Fibroblast of skin of right biceps (primary cell): ENCODE results near the gene UBE2L3.
"Not testable (repeated sequence)": the region's sequence is repeated elsewhere in the genome, so short reads cannot be mapped to it uniquely, and the experiment has no call there.

Source experiments
- DNase-seq: peaks from one replicate; pipeline ENCODE4 v3.0.0-alpha.2; 2013

The UBE2L3 gene

GRCh38 chr22:21603973-21604372, 36.5 kb downstream of the UBE2L3 start:
- no peak for DNase-seq

- no peak for DNase-seq
Observed at GRCh38 chr22:21605887-21606564, 38.5 kb downstream of the UBE2L3 start.

GRCh38 chr22:21606775-21607174, 39.3 kb downstream of the UBE2L3 start:
- DNase-seq, result no peak

GRCh38 chr22:21609556-21610157, 42.1 kb downstream of the UBE2L3 start:
- not testable (repeated sequence) for DNase-seq

GRCh38 chr22:21611210-21611977, 43.9 kb downstream of the UBE2L3 start:
- DNase-seq, result no peak

- no peak for DNase-seq
Observed at GRCh38 chr22:21612858-21613257, 45.3 kb downstream of the UBE2L3 start.

- DNase-seq, result no peak
Observed at GRCh38 chr22:21613553-21614233, 46.2 kb downstream of the UBE2L3 start.

- no peak for DNase-seq
Observed at GRCh38 chr22:21615731-21616130, 48.2 kb downstream of the UBE2L3 start.

GRCh38 chr22:21617337-21617736, 49.8 kb downstream of the UBE2L3 start:
- not testable (repeated sequence) for DNase-seq

- no peak for DNase-seq
Observed at GRCh38 chr22:21621025-21621424, 53.5 kb downstream of the UBE2L3 start.

- no peak for DNase-seq
Observed at GRCh38 chr22:21622011-21622918, 54.8 kb downstream of the UBE2L3 start.

- no peak for DNase-seq
Observed at GRCh38 chr22:21622919-21623647, 55.6 kb downstream of the UBE2L3 start.

- no peak for DNase-seq
Observed at GRCh38 chr22:21623648-21623970, 56.1 kb downstream of the UBE2L3 start.

- DNase-seq, result no peak
Observed at GRCh38 chr22:21624120-21624879, 56.8 kb downstream of the UBE2L3 start.

- DNase-seq, result no peak
Observed at GRCh38 chr22:21624880-21625791, 57.6 kb downstream of the UBE2L3 start.

- DNase-seq, result no peak
Observed at GRCh38 chr22:21626073-21626734, 58.7 kb downstream of the UBE2L3 start.

GRCh38 chr22:21626735-21627469, 59.4 kb downstream of the UBE2L3 start:
- DNase-seq, result no peak
